Urinary bladder (tissue), 4 donors: Measurements from ENCODE around the gene ARID5B. TPM values are rescaled to one million over a fixed set of nuclear protein-coding genes. Genes with fewer than 3 reads are reported as not detected.

ENCODE experiments used
- DNase-seq: peaks from one replicate; pipeline ENCODE4 v3.0.0-alpha.2; 2015; ENCODE audit errors: extremely low spot score
- H3K27ac ChIP-seq: one replicate; pipeline ENCODE4 v1.5.1; 2013; ENCODE audit warnings: low read depth, mild to moderate bottlenecking, moderate library complexity
- H3K36me3 ChIP-seq: one replicate; pipeline ENCODE4 v1.6.1; 2013; ENCODE audit warnings: mild to moderate bottlenecking, moderate library complexity; ENCODE audit not compliant: insufficient read depth
- H3K4me1 ChIP-seq: one replicate; pipeline ENCODE4 v1.6.1; 2013; ENCODE audit warnings: mild to moderate bottlenecking, moderate library complexity; ENCODE audit not compliant: insufficient read depth
- H3K4me3 ChIP-seq: one replicate; pipeline ENCODE4 v1.5.1; 2013; ENCODE audit warnings: low read depth, low read length
- WGBS: extraction: QIAGEN DNeasy Blood & Tissue Kit; methylation state at CpG from one replicate; pipeline ENCODE4 v1.1.7; 2013; 5-methylcytosine and 5-hydroxymethylcytosine counted together
- polyA plus RNA-seq: library from polyadenylated mRNA; stranded (reverse); fragments of 200-250 nt; gene quantifications from one replicate; pipeline ENCODE4 v1.2.3, GENCODE V29; 2013
- total RNA-seq: library from RNA; depleted of rRNA; stranded (reverse); fragments of >200 nt; gene quantifications from one replicate; pipeline ENCODE4 v1.2.3, GENCODE V29; 2014
- donor health status: healthy with polysubstance abuse.
- donor health status: healthy.

The ARID5B gene
- total and polyA plus RNA-seq, 2 donors, result 23.5 to 52.5 TPM

- Histone ChIP-seq H3K4me1 (no peaks in the 10 kb centered on the region), H3K4me3 (no peak overlapping the region)
- 84% methylated on average over 2 of the region's 2 CpGs for WGBS
These were observed 49.1 kb downstream of the ARID5B start for GRCh38 chr10:61950449-61951143.

GRCh38 chr10:61951144-61951483 is 49.6 kb downstream of the ARID5B start:
- no peaks in the 10 kb centered on the region for H3K36me3 ChIP-seq
- no peaks in the 10 kb centered on the region for H3K4me1 ChIP-seq
- no peak overlapping the region for H3K4me3 ChIP-seq
- no peak for DNase-seq
- 81% methylated on average over 3 of the region's 3 CpGs for WGBS
- H3K27ac ChIP-seq, result no peak overlapping the region

More at GRCh38 chr10:61950449-61951143, 49.1 kb downstream of the ARID5B start:
- Histone ChIP-seq H3K36me3 (no peaks in the 10 kb centered on the region), H3K27ac (no peak overlapping the region)
- no peak for DNase-seq

GRCh38 chr10:61952028-61952674 is 50.7 kb downstream of the ARID5B start:
- no peaks in the 10 kb centered on the region for H3K4me1 ChIP-seq
- H3K4me3 ChIP-seq, result no peak overlapping the region
- DNase-seq, result no peak
- WGBS, result 81% methylated on average over 5 of the region's 5 CpGs
- no peaks in the 10 kb centered on the region for H3K36me3 ChIP-seq
- H3K27ac ChIP-seq, result no peak overlapping the region

- H3K27ac ChIP-seq, result no peak overlapping the region
- H3K4me3 ChIP-seq, result no peak overlapping the region
- H3K36me3 ChIP-seq, result no peaks in the 10 kb centered on the region
- WGBS, result 89% methylated on average over 2 of the region's 2 CpGs
- no peaks in the 10 kb centered on the region for H3K4me1 ChIP-seq
- no peak for DNase-seq
These were observed 51.7 kb downstream of the ARID5B start for GRCh38 chr10:61953183-61953582.

GRCh38 chr10:61957806-61958205 is 56.3 kb downstream of the ARID5B start:
- no peaks in the 10 kb centered on the region for H3K4me1 ChIP-seq
- DNase-seq, result no peak
- H3K36me3 ChIP-seq, result no peaks in the 10 kb centered on the region
- WGBS, result over 99% methylated on average over 4 of the region's 4 CpGs
- no peak overlapping the region for H3K27ac ChIP-seq
- H3K4me3 ChIP-seq, result no peak overlapping the region

GRCh38 chr10:61958311-61958710 is 56.8 kb downstream of the ARID5B start:
- 98% methylated on average over 12 of the region's 12 CpGs for WGBS
- H3K27ac ChIP-seq, result no peak overlapping the region
- no peak for DNase-seq
- no peaks in the 10 kb centered on the region for H3K36me3 ChIP-seq
- no peak overlapping the region for H3K4me3 ChIP-seq
- H3K4me1 ChIP-seq, result no peaks in the 10 kb centered on the region

- no peak for DNase-seq
- H3K36me3 ChIP-seq, result no peaks in the 10 kb centered on the region
- no peak overlapping the region for H3K4me3 ChIP-seq
- H3K4me1 ChIP-seq, result no peaks in the 10 kb centered on the region
- H3K27ac ChIP-seq, result no peak overlapping the region
These were observed 57.3 kb downstream of the ARID5B start for GRCh38 chr10:61958805-61959204.

- 86% methylated on average over 2 of the region's 2 CpGs for WGBS
- Histone ChIP-seq H3K27ac (no peak overlapping the region), H3K36me3 (no peaks in the 10 kb centered on the region), H3K4me3 (no peak overlapping the region), H3K4me1 (no peaks in the 10 kb centered on the region)
- no peak for DNase-seq
These were observed 58.3 kb downstream of the ARID5B start for GRCh38 chr10:61959814-61960213.

GRCh38 chr10:61960396-61961120 is 59.1 kb downstream of the ARID5B start:
- no peak overlapping the region for H3K4me3 ChIP-seq
- WGBS, result 97% methylated on average over 2 of the region's 2 CpGs
- no peak overlapping the region for H3K27ac ChIP-seq
- no peak for DNase-seq
- no peaks in the 10 kb centered on the region for H3K4me1 ChIP-seq
- H3K36me3 ChIP-seq, result no peaks in the 10 kb centered on the region

GRCh38 chr10:61961278-61961677 is 59.8 kb downstream of the ARID5B start:
- no peak for DNase-seq
- Histone ChIP-seq H3K4me3 (no peak overlapping the region), H3K36me3 (no peaks in the 10 kb centered on the region), H3K27ac (no peak overlapping the region), H3K4me1 (no peaks in the 10 kb centered on the region)
- 81% methylated on average over 8 of the region's 8 CpGs for WGBS

- Histone ChIP-seq H3K4me1 (no peaks in the 10 kb centered on the region), H3K27ac (no peak overlapping the region), H3K4me3 (no peak overlapping the region), H3K36me3 (no peaks in the 10 kb centered on the region)
- WGBS, result 78% methylated on average over 4 of the region's 4 CpGs
- no peak for DNase-seq
These were observed 61.5 kb downstream of the ARID5B start for GRCh38 chr10:61962971-61963370.

GRCh38 chr10:61963669-61964058 is 62.2 kb downstream of the ARID5B start:
- no peak for DNase-seq
- WGBS, result 86% methylated on average over 2 of the region's 2 CpGs

GRCh38 chr10:61964059-61964709 is 62.7 kb downstream of the ARID5B start:
- DNase-seq, result no peak
- Histone ChIP-seq H3K27ac (no peak overlapping the region), H3K4me1 (no peaks in the 10 kb centered on the region), H3K4me3 (no peak overlapping the region), H3K36me3 (no peaks in the 10 kb centered on the region)
- WGBS, result 28% methylated on average over 3 of the region's 3 CpGs

More at GRCh38 chr10:61963669-61964058, 62.2 kb downstream of the ARID5B start:
- Histone ChIP-seq H3K4me1 (no peaks in the 10 kb centered on the region), H3K36me3 (no peaks in the 10 kb centered on the region), H3K27ac (no peak overlapping the region), H3K4me3 (no peak overlapping the region)
